ENCODE data around the gene MAB21L4. TPM values are rescaled to one million over a fixed set of nuclear protein-coding genes. Genes with fewer than 3 reads are reported as not detected.

The MAB21L4 gene
- polyA plus RNA-seq, 3 donors: 0.37 to 0.48 TPM; not detected in 1

- no peak overlapping the region for H3K27ac ChIP-seq (ENCODE audit: low read depth, low read length)
- 81 to 95% (median 82%) methylated on average over 10 to 11 of the region's 11 CpGs for WGBS, 3 donors
Measured at GRCh38 chr2:240888890-240889573, 6.9 kb downstream of the MAB21L4 start.

GRCh38 chr2:240888130-240888889, 7.6 kb downstream of the MAB21L4 start:
- WGBS, 3 donors: 90 to 95% (median 90%) methylated on average over 29 to 37 of the region's 37 CpGs
- no peak overlapping the region for H3K27ac ChIP-seq (ENCODE audit: low read depth, low read length)

GRCh38 chr2:240887631-240888030, 8.3 kb downstream of the MAB21L4 start:
- H3K27ac ChIP-seq (ENCODE audit: low read depth, low read length): no peak overlapping the region
- WGBS, 3 donors: 86 to 96% (median 92%) methylated on average over 4 of the region's 4 CpGs

GRCh38 chr2:240886678-240887609, 9.0 kb downstream of the MAB21L4 start:
- WGBS, 3 donors: 81 to 90% (median 86%) methylated on average over 18 of the region's 18 CpGs
- H3K27ac ChIP-seq (ENCODE audit: low read depth, low read length): no peak overlapping the region

GRCh38 chr2:240886023-240886565, 9.9 kb downstream of the MAB21L4 start:
- 67 to 79% (median 76%) methylated on average over 5 of the region's 5 CpGs for WGBS, 3 donors
- no peak overlapping the region for H3K27ac ChIP-seq (ENCODE audit: low read depth, low read length)

- no peak overlapping the region for H3K27ac ChIP-seq (ENCODE audit: low read depth, low read length)
- 43 to 83% (median 50%) methylated on average over 1 of the region's 1 CpG for WGBS, 3 donors
Measured at GRCh38 chr2:240885566-240885965, 10.4 kb downstream of the MAB21L4 start.

GRCh38 chr2:240884745-240885144, 11.2 kb downstream of the MAB21L4 start:
- H3K27ac ChIP-seq (ENCODE audit: low read depth, low read length): no peak overlapping the region
- WGBS, 3 donors: 73 to 87% (median 80%) methylated on average over 3 of the region's 3 CpGs

DNA sequence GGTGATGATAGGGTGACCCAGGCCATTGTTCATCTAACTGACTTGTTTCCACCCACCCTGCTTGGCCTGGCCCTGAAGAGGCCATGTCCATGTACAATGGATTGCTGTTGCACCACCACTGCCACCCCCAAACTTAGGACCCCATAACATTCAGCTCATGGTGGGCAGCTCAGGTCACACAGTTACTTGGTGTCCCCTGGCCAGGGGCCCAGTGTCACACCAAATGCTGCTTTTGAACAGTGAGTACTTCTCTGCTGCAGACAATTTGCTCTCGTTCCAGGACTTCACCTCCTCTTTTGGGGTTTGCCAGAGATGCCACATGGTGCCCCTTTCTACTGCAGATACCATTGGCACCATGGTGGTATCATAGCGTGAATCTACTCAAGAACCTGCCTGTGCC, 11.7 kb downstream of the MAB21L4 start:
- 91 to 98% (median 94%) methylated on average over 2 of the region's 2 CpGs for WGBS, 3 donors
- H3K27ac ChIP-seq (ENCODE audit: low read depth, low read length): no peak overlapping the region

DNA sequence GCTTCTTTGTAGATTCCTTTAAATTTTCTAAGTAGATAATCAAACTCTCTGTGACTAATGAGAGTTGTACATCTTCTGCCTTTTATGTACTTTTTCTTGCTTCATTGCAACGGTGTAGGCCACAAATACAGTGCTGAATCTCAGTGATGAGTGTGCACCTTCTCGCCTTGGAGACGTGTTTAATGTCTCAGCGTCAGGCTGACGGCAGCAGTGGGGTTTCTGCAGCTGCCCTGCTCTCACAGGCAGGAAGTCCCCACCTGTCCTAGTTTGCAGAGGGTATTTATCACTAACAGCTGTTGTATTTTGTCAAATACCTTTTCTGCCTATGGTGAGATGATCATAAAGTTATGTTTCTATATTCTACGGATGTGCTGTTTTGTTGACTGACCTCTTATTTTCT, 14.0 kb downstream of the MAB21L4 start:
- no peak overlapping the region for H3K27ac ChIP-seq (ENCODE audit: low read depth, low read length)
- WGBS, 3 donors: 60 to 64% (median 63%) methylated on average over 6 of the region's 6 CpGs

GRCh38 chr2:240879105-240879504, 16.9 kb downstream of the MAB21L4 start:
- H3K27ac ChIP-seq (ENCODE audit: low read depth, low read length): no peak overlapping the region
- WGBS, 3 donors: 72 to 94% (median 82%) methylated on average over 7 of the region's 7 CpGs

- WGBS, 3 donors: 88 to 93% (median 90%) methylated on average over 17 to 18 of the region's 18 CpGs
- no peak overlapping the region for H3K27ac ChIP-seq (ENCODE audit: low read depth, low read length)
Measured at GRCh38 chr2:240878341-240878936, 17.5 kb downstream of the MAB21L4 start.

GRCh38 chr2:240877460-240878340, 18.3 kb downstream of the MAB21L4 start:
- H3K27ac ChIP-seq (ENCODE audit: low read depth, low read length): no peak overlapping the region
- WGBS, 3 donors: 91 to 92% (median 92%) methylated on average over 39 to 40 of the region's 40 CpGs

DNA sequence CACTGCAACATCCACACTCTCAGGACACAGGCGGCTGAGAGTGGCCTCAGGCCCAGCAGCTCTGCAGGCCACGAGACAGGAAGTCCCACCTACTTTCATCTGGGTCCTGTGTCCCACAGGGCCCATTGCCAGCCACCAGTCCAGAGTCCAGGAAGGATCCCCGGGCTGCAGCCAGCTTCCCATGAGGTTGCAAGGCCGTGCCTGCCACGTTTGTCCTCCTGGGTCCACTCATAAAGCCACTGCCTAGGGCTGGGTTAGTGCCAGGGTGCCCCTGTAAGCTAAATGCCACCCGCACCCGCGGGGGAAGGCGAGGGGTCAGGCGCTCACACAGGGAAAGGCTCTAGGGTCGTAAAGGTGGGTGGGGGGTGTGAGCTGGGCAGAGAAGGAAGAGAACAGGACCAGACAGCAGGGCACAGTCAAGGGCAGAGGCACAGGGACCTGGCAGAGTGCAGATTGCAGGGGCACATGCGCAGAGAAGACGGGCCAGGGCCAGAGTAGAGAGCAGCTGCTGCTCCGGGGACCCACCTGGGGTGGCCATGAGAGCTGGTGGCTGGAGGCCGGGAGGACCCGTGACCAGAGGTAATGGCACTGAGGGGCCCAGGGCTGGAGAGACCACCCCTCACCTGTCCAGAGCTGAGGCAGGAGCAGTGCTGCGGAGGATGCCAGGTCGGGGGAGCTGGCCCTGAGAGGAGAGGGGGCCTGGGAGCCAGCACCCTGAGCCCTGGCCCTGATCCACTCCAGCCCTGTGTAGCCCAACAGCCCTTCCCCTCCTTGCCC, 19.3 kb downstream of the MAB21L4 start:
- 72 to 74% (median 72%) methylated on average over 18 of the region's 18 CpGs for WGBS, 3 donors
- H3K27ac ChIP-seq (ENCODE audit: low read depth, low read length): no peak overlapping the region

DNA sequence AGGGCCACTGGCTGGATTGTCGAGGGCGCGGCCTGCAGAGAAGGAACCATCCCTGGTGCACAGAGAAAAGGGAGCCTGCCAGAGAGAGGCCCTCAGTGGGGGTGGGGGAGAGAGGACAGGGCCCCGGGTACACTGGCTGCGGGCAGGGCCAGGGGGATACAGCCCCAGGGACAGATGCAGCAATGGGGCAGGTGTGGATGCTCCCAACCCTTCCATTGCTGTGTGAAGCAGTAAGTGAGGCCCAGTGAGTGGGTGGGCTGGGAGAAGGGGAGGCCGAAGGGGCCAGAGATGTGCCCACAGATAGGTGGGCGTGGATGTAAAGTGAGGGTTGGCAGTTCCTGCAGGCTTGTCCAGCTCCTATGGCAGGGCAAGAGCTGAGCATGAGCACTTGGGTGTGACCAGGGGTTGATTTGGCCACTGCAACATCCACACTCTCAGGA, 19.9 kb downstream of the MAB21L4 start:
- no peak overlapping the region for H3K27ac ChIP-seq (ENCODE audit: low read depth, low read length)
- WGBS, 3 donors: 63 to 76% (median 74%) methylated on average over 7 of the region's 7 CpGs

DNA sequence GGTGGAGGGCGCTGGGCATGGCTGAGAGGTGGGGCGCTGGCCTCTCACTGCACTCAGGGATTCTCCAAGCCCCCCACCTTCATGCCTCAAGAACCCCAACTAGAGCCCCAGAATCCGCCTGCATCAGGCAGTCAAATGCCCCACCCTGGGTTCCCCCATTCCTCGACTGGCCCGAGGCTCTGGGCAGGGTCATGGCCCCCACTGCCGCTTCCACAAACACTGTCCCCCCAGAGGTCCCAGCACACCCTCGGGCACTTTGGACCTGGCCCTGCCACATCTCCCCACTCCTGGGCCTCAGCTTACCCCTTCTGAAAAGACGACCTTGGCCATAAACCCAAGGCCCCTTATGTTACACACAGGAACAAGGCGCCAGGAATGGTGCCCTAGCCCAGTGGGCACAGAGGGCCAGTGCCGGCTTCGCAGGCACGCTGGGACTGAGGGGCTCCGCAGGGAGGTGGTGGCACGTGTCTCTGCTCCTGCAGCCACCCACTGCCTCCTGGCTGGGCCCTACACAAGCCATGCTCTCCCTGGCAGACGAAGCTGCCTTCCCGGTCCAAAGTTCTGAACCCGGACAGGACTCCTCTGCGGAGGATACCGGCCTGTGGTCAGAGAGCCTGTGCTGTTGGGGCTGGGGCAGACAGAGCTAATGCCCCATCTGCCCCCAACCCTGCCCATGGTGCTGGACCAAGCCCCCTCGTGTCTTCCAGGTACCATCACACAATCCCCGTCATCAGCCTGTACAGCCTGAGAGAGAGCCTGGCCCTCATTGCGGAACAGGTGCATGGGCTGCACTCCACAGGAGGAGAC, 20.5 kb downstream of the MAB21L4 start:
- H3K27ac ChIP-seq (ENCODE audit: low read depth, low read length): no peak overlapping the region
- 93 to 97% (median 94%) methylated on average over 22 of the region's 22 CpGs for WGBS, 3 donors

DNA sequence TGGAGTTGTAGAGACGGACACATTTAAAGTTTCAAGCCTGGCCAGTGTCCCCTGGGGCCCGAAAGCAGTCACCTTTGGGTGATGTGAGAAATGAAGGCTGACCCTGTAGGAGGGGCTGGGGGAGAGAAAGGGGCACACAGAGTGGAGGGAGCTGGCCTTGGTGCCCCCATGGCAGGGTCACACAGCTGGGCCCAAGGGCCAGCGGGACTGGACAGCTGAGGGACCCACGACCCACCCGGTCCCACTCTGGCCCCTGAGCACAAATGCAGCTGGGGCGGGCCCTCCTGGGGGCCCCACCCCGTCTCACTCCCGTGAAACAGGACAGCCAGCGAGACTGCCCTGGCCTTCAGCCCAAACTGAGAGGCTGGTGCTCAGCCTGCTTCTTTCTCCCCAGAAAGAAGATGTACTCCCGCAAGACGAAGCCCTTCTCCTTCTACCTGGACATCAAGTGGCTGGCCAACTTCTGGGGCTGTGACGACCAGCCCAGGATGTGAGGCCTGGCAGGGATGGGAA, 21.2 kb downstream of the MAB21L4 start:
- no peak overlapping the region for H3K27ac ChIP-seq (ENCODE audit: low read depth, low read length)
- 84 to 95% (median 91%) methylated on average over 11 to 12 of the region's 12 CpGs for WGBS, 3 donors

Measured in adipose tissue (tissue), 3 donors.